T-helper 1 cell treated with Interleukin-12 subunit alpha and Interleukin-12 subunit beta and Interleukin-4 antibody, amounts not matched to agents 30 ng/mL and 1 ng/mL, for 36 hours (primary cell): ENCODE data around the gene PREX1. TPM values are rescaled to one million over a fixed set of nuclear protein-coding genes. Genes with fewer than 3 reads are reported as not detected.

Experiments used
- intact Hi-C: fragments of 100-400 bp; cut with micrococcal nuclease; formaldehyde crosslinking; loops from one replicate; pipeline ENCODE4 v1.15.1; 2024
- total RNA-seq: library from RNA; stranded (reverse); gene quantifications from 2 replicates; pipeline ENCODE4 v1.2.3, GENCODE V29; 2022

Gene PREX1
- total RNA-seq, 1 donor from 2014 or later: 119 TPM

DNA sequence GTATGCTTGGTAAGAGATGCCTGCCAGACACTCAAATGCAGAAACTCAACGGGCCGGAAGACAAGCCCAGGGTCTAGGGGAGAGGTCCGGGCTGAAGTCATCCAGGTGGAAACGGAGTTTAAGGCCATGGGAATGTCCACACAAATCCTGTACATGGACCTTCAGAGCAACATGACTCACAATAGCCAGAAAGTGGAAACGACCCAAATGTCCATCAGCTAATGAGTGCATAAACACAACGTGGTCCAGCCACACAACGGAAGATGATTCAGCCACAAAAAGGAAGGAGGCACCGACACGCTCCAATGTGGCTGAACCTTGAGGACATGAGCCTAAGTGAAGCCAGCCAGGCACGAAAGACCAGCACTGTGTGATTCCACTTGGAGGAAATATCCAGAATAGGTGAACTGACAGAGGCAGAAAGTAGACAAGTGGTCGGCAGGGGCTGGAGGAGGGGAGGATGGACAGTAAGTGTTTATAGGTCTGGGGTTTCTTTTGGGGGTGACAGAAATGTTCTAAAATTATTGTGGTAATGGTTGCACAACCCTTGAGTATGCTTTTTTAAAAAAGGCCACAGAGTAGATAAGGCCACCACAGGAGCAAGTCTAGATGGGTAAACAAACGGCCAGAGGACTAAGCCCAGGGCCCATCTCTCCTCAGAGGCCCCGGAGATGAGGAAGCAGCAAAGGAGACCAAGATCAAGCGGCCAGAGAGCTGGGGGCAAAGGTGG is 105.6 kb downstream of the PREX1 start:
- intact Hi-C loops: no loop called here

DNA sequence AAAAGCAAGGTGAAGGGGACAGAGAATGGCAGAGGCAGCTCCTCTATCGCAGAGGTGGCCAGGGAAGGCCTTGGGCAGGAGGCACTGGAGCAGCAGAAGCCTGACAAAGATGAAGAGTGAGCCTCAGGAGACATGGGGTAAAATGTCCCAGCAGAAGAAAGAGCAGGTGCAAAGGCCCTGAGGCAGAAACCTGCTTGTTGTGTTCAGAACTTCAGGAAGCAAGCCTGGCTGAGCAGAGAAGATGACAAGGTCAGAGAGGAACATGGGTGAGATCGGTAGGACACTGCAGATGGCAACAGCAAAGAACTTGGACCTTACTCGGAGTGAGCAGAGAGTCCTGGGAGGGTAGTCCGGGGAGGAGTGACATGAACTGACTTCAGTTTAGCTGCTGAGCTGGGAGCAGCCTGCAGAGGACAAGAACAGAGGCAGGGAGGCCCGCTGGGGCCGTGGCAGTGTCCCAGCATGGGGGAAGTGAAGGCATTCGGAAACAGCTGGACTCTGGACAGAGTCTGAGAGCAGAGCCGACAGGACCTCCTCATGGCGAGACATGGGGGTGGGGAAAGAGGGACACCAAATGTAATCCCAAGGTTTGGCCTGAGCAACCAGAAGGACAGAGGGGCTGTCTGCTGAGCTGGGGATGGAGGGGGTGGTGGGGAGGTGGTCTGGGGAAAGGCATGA is 106.3 kb downstream of the PREX1 start:
- intact Hi-C loops: no loop called here

DNA sequence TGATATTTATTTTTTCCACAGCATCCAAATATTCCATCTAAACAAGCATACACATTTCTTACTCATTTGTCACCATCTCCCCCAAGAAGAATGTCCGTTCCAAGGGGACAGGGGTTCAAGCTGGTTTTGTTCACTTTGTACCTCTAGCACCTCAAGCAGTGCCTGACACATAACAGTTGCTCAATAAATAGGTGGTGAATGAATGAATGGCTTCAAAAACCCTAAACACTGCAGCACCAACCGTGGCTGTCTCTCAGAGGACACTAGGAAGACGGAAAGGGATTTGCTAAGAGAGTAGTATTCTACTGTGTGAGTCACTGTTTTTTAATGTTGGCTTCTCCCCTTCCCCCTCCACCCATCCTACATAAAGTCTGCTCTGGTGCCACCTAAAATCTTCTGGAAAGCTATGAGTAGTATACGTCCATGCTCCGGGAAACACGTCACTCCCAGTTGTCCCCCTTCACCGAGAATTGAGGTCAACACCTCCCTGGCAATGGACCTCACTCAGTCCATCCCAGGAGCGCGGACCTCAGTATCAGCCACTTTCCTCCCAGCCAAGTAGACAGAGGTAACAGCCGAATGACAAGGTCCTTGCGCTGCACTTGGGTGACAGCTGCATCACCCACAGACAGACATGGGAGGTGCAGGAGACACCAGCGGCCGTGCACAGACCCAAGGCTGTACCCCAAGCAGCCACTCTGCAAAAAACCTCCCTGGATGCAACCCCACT is 107.4 kb downstream of the PREX1 start:
- intact Hi-C loops: no loop called here

DNA sequence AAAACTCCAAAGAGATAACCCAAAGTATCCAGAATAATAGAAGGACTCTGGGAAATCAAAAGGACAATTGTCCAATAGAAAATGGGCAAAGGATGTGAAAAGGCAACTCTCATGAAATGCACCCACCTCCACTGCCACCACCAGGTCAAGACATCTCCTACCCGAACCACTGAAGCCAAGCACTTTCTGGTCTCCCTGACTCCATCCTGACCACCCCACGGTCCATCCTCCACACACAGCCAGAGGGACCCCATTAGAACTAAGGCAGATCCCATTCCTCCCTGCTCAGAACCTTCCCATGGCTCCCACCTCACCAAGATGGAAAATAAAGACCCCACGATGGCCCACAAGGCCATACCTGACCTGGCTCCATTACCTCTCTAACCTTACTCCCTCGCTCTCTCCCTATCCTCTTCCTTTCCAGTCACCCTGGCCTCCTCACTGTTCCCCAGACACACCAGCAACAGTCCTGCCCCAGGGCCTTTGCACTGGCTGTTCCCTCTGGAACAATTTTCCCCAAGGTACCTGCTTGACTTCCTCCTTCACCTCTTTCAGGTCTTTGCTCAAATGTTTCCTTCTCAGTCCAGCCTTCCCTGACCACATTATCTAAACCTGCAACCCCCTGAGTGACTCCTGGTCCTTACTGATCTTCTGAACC is 108.1 kb downstream of the PREX1 start:
- intact Hi-C loops: loop anchor here (1.0 kb wide), 1 partner anchor 20 kb away; no protein-coding TSS in a partner anchor

DNA sequence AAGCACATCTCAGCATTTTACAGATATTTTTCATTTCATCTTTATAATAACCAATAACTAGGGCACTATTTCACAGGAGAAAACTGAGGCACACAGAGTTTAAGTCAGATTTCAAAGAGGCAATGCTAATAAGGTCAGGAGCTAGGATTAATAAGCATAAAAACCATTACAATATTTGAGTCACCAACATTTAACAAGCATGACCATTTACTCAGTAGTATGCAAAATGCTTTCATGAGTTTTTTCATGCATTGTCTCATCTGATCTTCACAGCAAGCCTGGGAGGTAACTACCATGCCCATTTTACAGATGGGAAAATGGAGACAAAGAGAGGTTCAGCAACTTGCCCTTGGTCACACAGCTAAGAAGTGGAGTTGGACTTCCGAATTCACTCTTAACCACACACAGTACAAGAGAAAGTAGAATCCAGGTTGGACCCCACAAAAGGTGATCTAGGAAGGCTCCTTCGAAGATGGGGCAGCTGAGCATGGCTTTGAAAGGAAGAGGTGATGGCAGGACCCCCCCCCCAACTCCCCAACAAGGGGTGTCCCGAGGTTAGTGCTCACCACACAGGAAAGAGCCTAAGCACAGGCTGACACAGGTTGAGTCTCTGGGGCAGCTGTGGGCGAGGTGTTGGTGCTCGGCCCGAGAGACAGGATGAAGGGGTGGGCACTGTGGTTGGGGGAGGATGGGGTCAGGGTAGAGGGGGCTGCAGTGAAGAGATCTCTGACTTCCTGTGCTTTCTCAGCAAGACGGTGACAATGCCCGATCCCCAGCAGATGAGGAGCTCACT is 108.8 kb downstream of the PREX1 start:
- intact Hi-C loops: loop anchor here (1.0 kb wide), 1 partner anchor 20 kb away; no protein-coding TSS in a partner anchor

DNA sequence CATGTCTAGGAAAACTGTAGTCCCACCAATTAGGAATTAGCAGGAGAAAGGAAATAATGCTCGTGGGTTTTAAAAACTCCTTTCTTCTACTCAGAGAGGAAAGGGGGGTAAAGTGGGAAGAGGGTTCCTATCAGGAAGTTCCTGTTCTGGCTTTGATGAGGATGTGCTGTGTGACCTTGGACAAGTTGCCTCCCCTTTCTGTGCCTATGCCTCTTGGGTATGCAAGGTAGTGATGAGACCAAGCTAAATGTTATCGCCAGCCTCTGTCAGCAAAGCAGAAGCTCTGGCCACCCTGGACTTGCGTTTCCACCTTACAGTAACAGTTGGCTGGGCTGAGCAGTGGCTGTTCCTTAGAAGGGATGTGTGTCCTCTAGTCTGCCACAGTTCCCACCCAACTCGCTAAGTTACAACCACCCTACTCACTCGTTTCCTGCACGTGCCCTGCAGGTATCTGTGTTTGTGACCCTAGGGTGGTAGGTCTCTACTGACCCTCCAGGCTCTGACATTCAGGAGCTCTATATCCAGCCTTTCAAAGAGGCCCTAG is 110.0 kb downstream of the PREX1 start:
- intact Hi-C loops: loop anchor here (2.0 kb wide), 2 partner anchors 43 to 109 kb away; partner anchors contain the start of gene PREX1

DNA sequence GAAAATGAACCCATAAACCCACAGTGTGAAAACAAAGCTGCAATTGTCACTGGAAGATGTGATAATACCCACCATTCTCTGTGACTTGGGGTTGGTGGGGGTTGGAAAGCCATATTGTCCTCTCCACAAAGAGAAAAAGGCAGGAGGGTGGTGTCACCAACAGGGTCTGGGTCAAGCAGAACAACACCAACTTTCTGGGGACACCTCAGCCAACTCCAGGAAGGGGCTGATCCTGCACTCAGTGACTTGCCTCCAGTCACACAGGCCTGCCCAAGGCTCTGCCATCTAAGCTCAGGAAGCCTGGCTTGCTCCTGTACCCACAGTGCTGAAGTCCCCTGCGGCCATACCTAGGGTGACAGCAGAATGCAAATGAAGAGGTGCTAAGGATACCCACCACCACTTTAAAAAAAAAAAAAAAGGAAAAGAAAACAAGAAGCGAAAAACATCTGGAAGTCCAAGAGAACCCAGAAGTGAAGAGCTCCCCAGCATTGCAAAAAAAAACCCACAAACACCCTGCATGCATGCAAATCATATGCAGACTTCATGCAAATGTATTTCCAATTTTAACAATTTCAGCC is 110.6 kb downstream of the PREX1 start:
- intact Hi-C loops: loop anchor here (2.0 kb wide), 2 partner anchors 44 to 110 kb away; partner anchors contain the start of gene PREX1

DNA sequence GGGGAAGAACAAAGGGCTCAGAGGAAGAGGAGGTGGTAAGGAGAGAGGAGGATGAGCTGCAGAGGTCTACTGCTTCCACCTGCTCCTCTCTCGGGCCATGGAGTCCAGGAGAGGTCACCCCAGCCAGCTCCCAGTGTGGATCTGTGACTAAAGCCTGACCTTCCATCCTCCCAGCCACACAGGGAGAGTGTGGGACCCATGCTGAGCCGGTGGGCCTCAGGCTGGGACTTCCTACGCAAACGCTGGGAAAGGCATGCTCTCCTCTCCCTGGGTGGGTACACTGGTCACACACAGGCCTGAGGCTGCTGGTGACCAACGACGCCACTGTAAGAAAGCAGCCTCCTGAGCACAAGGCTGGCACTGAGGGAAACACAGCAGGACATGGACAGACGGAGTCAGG is 111.3 kb downstream of the PREX1 start:
- intact Hi-C loops: loop anchor here (1.0 to 2.0 kb wide), 3 partner anchors 44 to 110 kb away; partner anchors contain the start of gene PREX1

DNA sequence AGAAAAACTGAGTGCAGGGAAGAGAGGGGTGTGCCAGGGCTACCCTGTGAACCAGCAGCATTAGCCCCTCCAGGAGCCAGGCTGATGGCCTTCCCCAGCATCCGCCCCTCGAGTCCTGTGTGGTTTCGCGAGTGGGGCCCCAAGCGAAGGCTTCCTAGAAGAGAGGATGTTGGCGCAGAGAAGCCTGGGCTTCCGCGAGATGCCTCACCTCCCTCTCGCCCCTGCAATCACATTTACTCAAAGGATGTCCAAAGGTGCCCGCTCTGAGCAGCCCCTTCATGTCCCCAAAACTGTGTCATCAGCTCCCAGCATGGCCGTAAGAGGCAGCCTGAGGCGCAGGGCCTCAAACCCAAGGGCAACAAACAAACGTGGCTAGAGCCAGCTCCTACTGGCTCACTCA is 111.7 kb downstream of the PREX1 start:
- intact Hi-C loops: loop anchor here (1.0 to 2.0 kb wide), 3 partner anchors 45 to 111 kb away; partner anchors contain the start of gene PREX1

DNA sequence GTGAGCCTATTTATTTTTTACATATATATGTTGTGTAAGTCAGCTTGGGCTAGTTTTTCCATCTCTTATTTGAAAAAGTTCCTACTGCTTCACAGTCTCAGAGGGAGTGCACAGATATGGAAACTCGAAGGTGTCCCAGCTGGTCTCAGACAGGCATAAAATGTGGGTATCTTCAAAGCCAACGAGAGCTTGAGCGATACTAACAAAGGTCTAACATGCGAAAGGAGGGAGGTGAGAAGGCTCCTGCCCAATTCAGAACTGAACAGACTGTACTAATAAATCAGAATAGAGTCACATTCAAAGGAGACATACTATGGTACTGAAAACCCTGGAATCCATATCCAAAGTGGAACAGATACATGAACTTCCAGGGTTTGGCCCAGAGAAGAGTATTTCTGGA is 113.0 kb downstream of the PREX1 start:
- intact Hi-C loops: no loop called here

DNA sequence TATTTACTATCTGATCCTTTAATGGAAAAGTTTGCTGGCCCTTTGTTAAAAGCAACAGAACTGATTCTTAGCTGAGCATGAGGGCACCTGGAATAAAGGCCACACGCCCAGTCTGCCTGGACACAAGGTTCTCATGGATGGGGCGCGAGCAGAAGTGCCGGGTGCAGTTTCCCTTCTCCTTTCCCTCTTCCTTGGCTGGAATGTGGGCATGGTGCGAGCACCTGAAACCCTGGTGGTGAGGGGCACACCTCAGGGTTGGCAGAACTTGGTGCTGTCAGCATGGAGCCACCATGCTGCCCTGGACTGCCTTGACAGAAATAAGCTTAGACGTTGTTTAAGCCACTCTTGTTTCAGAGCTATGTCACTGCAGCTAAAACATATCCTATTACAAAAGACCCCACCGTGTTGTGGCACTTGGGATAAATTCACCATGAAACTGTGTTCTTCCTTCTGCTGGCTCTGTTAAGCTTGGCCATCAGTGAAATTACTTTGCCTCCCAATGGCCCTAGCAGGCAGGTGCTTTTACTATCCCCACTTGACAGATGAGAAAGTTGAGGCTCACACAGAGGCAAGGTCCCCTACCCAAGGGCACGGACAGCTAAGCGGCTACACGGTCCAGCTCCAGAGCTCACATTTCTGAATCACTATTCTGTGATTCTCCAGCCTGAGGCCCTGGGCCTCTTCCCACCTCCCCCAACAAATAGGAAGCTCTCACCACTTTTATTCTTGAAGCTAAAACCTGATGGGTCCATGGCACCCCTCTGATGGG is 115.9 kb downstream of the PREX1 start:
- intact Hi-C loops: no loop called here

DNA sequence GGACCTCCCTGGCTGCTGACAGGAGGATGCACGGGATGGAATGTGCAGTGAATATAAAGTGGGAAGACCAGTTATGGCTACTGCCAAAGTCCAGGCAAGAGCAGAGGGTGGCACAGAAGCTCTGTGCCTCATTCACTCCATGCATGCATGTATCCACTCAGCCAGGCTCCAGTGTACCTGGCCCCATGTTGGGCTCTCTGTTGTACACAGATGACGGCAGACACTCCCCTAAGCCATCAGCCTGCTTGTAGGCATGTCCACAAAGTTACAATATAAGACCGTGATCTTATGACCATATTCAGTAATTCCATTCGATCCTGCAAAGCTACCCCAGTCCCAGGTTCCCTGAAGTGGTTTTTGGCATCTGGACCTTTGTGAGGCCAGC is 116.8 kb downstream of the PREX1 start:
- intact Hi-C loops: no loop called here

DNA sequence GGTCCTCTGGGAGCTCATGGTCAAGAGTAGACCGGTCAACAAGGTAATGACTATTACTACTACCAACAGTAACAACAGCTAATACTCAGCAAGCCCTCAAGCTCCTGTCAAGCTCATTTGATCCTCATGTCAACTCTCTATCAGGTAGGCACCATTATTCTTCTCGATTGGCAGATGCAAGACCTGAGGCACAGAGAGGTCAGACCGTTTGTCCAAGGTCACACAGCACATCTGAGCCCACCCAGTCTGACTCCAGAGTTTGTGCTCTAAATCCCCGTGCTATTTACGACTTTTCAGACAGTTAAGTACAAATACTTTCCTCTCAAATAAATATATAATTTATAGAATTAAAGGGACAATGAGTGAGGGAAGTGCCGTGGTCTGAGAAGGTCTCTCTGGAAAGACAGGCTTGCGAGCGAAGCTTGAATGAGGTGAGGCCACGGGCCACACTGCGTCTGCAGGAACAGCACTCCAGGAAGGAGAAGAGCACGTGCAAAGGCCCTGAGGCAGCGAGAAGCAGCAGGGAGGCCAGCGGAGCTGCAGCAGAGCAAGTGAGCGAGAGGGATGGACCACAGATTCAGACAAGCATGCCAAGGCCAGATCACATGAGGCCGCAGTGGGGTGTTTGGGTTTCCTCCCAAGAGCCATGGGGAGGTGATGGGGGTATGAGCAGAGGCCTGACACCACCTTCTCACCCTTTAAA is 117.3 kb downstream of the PREX1 start:
- intact Hi-C loops: no loop called here

DNA sequence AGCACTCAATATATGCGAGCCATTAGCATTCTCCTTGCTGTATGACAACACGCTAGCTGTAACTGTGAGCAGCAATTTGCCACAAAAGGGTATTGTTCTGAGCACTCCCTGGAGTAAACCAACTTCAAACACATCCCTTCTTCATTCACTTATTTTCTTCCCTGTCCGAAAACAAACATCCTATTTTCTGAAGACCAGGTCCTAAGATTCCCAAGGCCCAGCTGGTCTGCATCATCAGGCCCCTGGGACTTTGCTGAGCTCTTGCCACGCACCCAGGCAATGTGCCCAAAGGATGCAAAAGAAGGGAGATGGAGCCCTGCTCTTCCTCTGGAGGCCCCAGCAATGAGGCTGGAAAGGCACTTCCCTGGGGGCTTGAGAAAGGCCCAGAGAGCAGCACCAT is 118.1 kb downstream of the PREX1 start:
- intact Hi-C loops: no loop called here

DNA sequence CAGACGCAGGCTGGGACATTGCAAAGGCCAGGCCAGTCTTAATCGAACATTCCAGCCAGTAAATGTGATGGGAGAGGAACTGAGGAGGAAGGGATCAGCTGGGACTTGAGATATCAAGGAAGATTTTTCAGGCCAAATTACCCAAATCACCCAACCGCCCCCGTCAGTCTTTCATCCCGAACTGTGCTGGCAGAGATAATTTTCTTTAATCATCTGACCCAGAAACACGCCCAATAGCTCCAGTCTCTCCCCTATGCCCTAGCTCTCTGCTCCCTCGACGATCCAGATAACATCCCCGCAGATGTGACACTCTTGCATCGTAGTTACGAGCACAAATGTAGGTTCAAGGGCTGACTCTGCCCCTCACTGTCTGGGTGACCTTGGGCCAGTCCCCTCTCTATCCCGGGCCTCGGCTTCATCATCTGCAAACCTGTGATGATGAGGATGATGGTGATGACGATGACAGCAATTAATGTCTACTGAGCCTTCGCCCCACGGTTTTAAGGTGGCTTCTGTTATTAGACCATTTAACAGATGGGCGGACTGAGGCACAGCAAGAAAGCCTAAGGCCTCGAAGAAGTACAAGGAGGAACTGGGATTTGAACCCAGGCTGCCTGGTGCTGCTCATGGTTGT is 118.6 kb downstream of the PREX1 start:
- intact Hi-C loops: no loop called here

DNA sequence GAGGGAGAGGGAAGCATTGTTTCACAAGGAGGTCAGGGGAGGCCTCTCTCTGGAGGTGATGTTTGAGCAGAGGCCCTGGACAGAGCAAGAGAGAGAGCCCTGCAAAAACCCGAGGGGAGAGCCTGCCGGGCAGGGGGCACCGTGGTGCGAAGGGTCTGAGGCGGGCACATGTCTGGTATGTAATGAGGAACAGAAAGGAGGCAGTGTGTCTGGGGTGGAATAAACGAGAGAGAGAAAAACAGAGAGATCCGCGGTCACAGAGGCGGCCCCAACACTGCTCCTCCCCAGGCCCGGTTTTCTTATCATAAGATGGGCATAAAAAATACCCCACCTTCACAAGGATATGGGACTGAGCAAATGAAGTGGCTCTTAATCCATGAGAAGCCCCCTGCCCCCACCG is 119.2 kb downstream of the PREX1 start:
- intact Hi-C loops: no loop called here

DNA sequence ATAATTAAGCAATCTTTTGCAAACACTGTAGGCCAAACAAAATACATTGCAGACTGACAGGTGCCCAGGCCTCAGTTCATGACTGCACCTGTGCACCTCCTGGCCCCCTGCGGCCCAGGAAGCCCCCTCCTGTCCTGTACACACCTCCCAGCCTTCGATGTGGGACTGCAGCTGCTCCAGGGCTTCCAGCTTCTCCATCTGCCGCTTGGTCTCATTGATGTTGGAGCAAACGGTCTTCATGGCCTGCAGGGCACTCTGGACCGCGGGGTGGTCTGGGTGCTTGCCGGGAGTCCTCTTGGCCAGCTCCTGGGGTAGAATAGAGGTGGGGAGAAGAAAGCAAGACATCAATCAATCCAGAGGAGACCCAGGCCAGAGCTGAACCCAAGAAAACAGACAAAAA is 119.7 kb downstream of the PREX1 start:
- intact Hi-C loops: no loop called here

DNA sequence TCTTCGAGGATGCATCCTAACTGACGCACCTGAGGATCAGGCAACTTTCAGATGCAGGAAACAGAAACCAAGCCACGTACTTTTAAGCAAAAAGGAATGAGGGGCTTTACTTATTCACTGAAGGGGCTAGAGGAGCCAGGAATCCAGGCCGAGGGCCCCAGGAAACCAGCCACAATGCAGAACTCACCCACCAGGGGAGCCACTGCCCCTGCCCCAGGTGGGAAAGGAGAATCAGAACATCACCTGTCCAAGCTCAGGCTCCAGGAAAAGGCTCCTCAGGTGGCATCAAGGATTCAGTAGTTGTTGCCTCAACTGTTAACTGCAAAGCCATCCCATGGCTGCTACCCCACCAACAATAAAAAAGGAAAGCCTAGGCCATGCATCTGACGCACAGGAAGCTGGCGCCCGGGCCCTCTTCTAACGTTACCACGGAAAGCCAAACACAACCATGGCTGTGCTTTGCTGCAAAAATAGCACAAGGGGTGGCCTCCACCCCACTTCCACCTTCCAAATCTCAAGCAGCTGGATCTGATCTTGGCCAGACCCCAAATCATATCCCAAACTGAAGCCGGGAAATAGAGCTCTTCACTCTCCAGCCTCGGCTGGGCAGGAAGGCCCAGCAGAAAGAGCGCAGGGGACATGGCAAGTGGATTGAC is 121.0 kb downstream of the PREX1 start:
- intact Hi-C loops: no loop called here
